HG03571 (cell line): ENCODE data around the gene AKNA.

Experiments
- ATAC-seq: cut with Tn5 transposase; IDR thresholded peaks from one replicate; pipeline ENCODE4 v1.9.1; 2021; ENCODE audit not compliant: unreplicated experiment

AKNA gene

DNA sequence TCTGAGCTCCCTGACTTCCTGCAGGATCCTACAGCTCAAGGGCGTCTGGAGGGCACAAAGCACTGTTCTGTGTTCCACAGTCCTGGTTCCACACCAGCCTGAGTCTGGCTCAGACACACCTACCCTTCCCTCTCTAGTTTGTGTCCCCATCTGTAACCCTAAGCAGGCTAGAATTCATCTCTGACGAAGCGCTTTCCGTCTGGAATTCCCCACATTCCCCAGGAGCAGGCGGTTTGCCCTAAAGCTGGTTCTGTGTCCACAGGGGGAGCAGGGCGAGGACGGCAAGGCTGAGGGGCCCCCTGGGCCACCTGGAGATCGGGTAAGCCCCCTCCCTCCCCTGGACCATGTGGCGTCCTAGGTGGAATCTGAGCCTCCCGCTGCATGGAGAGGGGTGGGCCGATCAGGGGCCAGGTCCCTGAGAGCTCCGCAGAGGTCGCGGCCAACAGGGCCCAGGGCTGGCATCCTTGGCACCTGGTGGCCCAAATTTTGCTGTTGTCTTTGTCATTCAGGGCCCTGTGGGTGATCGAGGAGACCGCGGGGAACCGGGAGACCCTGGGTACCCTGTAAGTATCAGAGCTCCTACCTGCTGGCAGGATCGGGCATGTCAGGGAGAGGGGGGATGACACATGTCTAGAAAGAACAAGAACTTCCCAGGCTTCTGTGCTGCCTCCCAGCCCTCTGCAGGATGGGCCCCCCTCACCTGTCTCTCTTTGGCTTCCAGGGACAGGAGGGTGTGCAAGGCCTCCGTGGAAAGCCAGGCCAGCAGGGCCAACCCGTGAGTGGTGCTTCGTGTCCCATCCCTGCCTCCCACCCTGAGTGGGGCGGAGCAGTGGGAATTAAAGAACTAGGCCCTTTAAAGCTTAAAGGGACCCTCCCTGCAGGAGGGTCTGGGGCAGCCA lies 99.3 kb downstream of the AKNA start:
- ATAC-seq: no peak

DNA sequence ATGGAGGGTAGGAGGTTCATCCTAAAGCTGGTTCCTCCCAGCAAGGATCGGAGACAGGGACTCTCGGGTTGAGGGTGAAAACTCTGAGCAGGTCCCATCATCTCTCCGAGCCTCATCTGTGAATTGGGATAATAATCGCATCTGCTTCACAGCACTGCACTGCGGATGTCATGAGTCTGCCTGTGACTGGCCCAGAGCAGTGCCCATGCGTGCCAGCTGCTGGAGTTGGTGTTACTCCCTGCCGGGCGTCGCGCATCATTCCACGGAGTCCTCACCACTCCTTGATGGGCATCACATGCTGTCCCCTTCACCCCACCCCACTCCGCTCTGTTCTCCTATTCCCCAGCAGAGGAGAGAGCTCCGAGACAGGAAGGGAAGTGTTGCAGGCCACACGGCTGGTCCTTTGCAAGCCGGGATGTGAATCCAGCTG lies 100.0 kb downstream of the AKNA start:
- ATAC-seq: no peak

DNA sequence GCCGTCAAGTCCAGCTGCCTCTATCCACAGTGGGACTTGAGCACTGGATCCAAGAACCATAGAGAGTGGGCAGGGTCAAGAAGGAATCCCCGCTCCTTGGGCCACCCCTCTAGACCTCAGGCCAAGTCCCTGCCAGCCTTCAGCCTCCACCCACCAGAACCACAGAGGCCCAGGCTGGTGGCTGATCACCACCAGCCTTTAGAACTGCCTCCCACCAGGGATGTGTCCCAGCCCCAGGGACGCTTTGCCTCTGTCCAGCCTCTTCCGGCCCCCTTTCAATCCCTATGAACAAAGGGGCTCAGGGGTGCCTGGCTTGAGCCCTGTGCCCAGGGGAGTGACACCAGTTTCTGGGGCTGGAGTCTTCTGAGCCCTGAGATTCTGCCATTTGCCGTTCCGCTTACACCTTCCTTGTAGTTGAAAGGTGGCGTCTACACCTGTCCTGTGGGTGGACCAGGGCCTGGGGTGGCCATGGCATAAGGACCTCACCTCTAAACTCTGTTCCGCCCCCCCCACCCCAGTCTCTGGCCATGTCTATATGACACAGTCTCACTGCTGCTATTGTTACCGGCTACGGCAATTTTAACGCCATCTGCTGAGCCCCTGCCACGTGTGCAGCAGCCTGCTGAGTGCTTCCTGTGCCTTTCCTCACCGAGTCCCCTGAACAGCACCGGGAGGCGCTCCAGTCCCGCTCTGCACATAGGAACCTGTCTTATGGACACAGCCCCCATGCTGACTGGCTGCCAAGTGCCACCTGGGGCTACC lies 100.6 kb downstream of the AKNA start:
- no peak for ATAC-seq

DNA sequence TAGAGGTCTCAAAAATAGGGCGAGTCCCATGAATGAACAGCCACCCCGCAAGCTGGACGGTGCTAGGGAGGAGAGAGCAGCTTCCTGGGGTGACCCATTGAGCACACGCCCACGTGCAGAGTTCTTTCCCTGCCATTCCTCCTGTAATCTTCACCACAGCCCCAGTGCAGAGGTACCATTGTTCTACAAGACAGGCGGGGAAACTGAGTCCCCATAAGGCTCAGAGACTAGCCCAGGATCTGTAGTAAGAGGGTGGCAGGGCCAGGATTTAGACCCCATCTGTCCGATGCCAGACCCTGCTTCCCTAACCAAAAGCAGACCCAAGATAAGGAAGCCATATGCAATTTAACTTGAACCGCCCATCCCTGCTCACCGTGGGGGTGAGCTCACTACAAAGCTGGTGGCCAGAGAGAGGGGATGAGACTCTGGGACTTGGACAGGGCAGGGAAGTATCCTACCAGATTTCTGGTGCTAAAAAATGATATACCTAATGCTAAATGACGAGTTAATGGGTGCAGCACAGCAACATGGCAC lies 101.6 kb downstream of the AKNA start:
- ATAC-seq: no peak

DNA sequence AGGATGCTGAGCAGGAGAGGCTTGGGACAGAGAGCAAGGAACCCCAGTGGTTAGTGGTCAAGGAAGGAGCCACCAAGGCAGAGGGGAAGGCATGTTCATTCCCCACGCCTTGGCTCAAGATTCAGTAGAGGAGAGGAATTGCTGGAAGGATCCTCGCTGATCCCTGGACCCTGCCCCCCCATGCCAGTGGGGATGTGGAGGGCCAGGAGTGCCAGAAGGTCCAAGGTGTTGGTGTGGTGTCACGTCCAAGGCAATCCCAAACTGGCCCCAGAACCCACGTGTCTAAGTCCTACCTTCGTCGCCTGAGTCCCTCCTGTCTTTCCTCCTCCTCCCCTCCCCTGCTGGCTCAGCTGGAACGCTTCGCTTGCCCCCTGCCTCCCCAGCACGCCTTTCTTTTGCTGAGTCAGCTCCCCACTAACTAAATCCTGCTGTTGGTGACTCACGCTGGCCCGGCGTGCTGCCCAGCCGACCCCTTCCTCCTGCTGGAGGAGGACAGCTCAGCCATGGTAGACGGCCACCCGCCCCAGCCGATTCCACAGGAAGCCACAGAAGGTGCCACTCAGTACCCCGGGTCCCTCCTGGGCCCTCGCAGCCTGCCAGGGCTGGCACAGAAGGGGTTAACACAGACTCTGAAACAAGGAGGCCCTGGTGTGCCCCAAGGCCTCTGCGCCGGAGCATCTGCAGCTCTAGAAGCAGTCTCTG lies 102.5 kb downstream of the AKNA start:
- no peak for ATAC-seq

DNA sequence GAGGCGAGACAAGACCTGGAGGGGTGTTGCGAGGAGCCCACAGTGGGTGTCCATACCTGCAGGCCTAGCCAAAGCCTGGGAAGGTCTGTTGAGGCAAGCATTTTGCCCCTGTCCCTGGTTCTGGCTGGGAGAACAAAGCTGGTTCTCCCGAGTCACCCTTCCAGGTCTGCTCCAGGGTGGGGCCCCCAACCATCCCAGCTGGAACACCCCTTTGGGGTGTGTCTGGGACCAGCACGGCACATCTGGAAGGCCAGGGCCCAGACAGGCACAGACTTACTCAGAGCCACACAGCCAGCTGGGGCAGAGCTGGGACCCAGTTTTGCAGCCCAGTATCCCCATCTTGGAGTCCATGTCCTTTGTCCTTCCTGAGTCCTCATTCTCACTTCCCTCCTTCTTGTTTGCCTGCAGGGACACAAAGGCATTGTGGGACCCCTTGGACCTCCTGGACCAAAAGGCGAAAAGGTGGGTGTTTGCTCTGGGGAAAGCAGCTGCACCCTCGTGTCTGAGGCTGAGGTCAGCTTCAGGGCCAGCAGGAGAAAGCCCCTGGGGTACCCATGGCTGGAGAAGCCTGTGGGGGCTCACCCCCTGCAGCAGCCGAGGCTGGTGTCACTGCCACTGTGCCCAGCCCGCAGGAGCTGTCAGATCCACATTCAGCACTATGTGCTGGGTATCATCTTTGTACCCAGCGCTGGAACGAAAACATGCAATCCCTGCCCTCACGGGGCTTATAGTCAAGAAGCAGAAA lies 103.3 kb downstream of the AKNA start:
- ATAC-seq: no peak
